Smooth muscle cell (in vitro differentiated cells): Measurements from ENCODE around the gene TMEM209. TPM values are rescaled to one million over a fixed set of nuclear protein-coding genes. Genes with fewer than 3 reads are reported as not detected.
"Not testable (repeated sequence)": the region's sequence is repeated elsewhere in the genome, so short reads cannot be mapped to it uniquely, and the experiment has no call there.

Source experiments
- DNase-seq: peaks from one replicate; lab custom pipeline; 2025; ENCODE audit not compliant: unreplicated experiment; lab: John Stamatoyannopoulos, UW
- H2AFZ ChIP-seq: fragments of 200-600 bp; sonication (generic); 2 replicates; pipeline ENCODE4 v1.6.0; 2016; ENCODE audit warnings: antibody characterized with exemption, low read depth, mild to moderate bottlenecking
- H3F3A ChIP-seq: fragments of 200-600 bp; sonication (generic); 2 replicates; pipeline ENCODE4 v1.6.0; 2017; ENCODE audit warnings: antibody characterized with exemption, low read depth
- H3K27ac ChIP-seq: fragments of 200-600 bp; sonication (generic); 2 replicates; pipeline ENCODE4 v1.5.1; 2016; ENCODE audit warnings: low read depth, mild to moderate bottlenecking
- H3K27me3 ChIP-seq: fragments of 200-600 bp; sonication (generic); 2 replicates; pipeline ENCODE4 v1.6.1; 2016; ENCODE audit warnings: low read depth, mild to moderate bottlenecking
- H3K36me3 ChIP-seq: fragments of 200-600 bp; sonication (generic); 2 replicates; pipeline ENCODE4 v1.5.1; 2016; ENCODE audit warnings: low read depth
- H3K4me1 ChIP-seq: fragments of 200-600 bp; sonication (generic); 2 replicates; pipeline ENCODE4 v1.5.1; 2016; ENCODE audit warnings: low read depth
- H3K4me2 ChIP-seq: fragments of 200-600 bp; sonication (generic); 2 replicates; pipeline ENCODE4 v1.6.0; 2016; ENCODE audit warnings: mild to moderate bottlenecking
- H3K4me3 ChIP-seq: fragments of 200-600 bp; sonication (generic); 2 replicates; pipeline ENCODE4 v1.5.1; 2016; ENCODE audit warnings: mild to moderate bottlenecking
- H3K79me2 ChIP-seq: fragments of 200-600 bp; sonication (generic); 2 replicates; pipeline ENCODE4 v1.6.0; 2016; ENCODE audit warnings: low read depth, mild to moderate bottlenecking
- H3K9ac ChIP-seq: fragments of 200-600 bp; sonication (generic); 2 replicates; pipeline ENCODE4 v1.6.0; 2016; ENCODE audit warnings: low read depth
- H3K9me3 ChIP-seq: fragments of 200-600 bp; sonication (generic); replicated peaks from 2 replicates; pipeline ENCODE4 v1.5.1; 2016; ENCODE audit warnings: low read depth
- H4K20me1 ChIP-seq: fragments of 200-600 bp; sonication (generic); 2 replicates; pipeline ENCODE4 v1.6.0; 2016; ENCODE audit warnings: low read depth
- CTCF ChIP-seq: fragments of 200-600 bp; sonication (generic); IDR thresholded peaks from 2 replicates; pipeline ENCODE4 v1.5.1; 2017; ENCODE audit warnings: borderline replicate concordance, mild to moderate bottlenecking, antibody characterized with exemption; ENCODE audit not compliant: insufficient read depth, poor library complexity, severe bottlenecking
- WGBS: methylation state at CpG from one replicate; pipeline ENCODE4 v1.1.7; 2016; ENCODE audit warnings: low lambda C conversion rate; 5-methylcytosine and 5-hydroxymethylcytosine counted together
- polyA plus RNA-seq: library from polyadenylated mRNA; unstranded; fragments of >200 nt; fragmentation: Nextera tagmentation; extraction: Ambion mirVana; gene quantifications from 2 replicates; pipeline ENCODE4 v1.2.1, GENCODE V29; 2016
- total RNA-seq: library from RNA; depleted of rRNA; stranded (reverse); fragments of >200 nt; gene quantifications from 2 replicates; pipeline ENCODE4 v1.2.3, GENCODE V29; 2014

TMEM209 gene
- total and polyA plus RNA-seq, 2 experiments from 2014 or later = 15.1 to 20.3 TPM

GRCh38 chr7:130147710-130148325 is 57.4 kb downstream of the TMEM209 start:
- H3K9me3 ChIP-seq = no peaks in the 10 kb centered on the region
- H3K9ac ChIP-seq = no peak overlapping the region
- no peak overlapping the region for H2AFZ ChIP-seq
- no peaks in the 10 kb centered on the region for H4K20me1 ChIP-seq
- H3K27me3 ChIP-seq = no peaks in the 10 kb centered on the region
- no peak overlapping the region for H3K4me2 ChIP-seq
- H3K36me3 ChIP-seq = no peaks in the 10 kb centered on the region
- H3F3A ChIP-seq = no peaks in the 10 kb centered on the region
- no peak overlapping the region for H3K4me3 ChIP-seq
- TF ChIP-seq CTCF = no peak
- no peak for DNase-seq
- H3K27ac ChIP-seq = no peak overlapping the region
- no peaks in the 10 kb centered on the region for H3K79me2 ChIP-seq
- no peaks in the 10 kb centered on the region for H3K4me1 ChIP-seq
- WGBS = 97% methylated on average over 14 of the region's 14 CpGs

GRCh38 chr7:130146693-130147405 is 58.4 kb downstream of the TMEM209 start:
- no peaks in the 10 kb centered on the region for H3F3A ChIP-seq
- H3K27me3 ChIP-seq = no peaks in the 10 kb centered on the region
- H3K9me3 ChIP-seq = no peaks in the 10 kb centered on the region
- no peak overlapping the region for H3K9ac ChIP-seq
- H3K4me2 ChIP-seq = no peak overlapping the region
- H2AFZ ChIP-seq = no peak overlapping the region
- H3K4me3 ChIP-seq = no peak overlapping the region
- H3K79me2 ChIP-seq = no peaks in the 10 kb centered on the region
- TF ChIP-seq CTCF = no peak
- H4K20me1 ChIP-seq = no peaks in the 10 kb centered on the region
- 88% methylated on average over 9 of the region's 9 CpGs for WGBS
- DNase-seq = no peak
- H3K27ac ChIP-seq = no peak overlapping the region
- peaks cover 7% of the 10 kb centered on the region for H3K4me1 ChIP-seq
- H3K36me3 ChIP-seq = no peaks in the 10 kb centered on the region

GRCh38 chr7:130146142-130146541 is 59.1 kb downstream of the TMEM209 start:
- 97% methylated on average over 4 of the region's 5 CpGs for WGBS
- DNase-seq, H2AFZ ChIP-seq, H3K4me3 ChIP-seq, H3K9me3 ChIP-seq, H3K79me2 ChIP-seq, H3K27ac ChIP-seq, H3K4me2 ChIP-seq, H3K36me3 ChIP-seq, H4K20me1 ChIP-seq, H3F3A ChIP-seq, H3K27me3 ChIP-seq, H3K9ac ChIP-seq: not testable (repeated sequence)
- H3K4me1 ChIP-seq = peaks cover 14% of the 10 kb centered on the region

GRCh38 chr7:130145424-130146100 is 59.6 kb downstream of the TMEM209 start:
- Histone ChIP-seq H4K20me1 (no peaks in the 10 kb centered on the region), H3K9me3 (no peaks in the 10 kb centered on the region), H2AFZ (no peak overlapping the region), H3K4me2 (no peak overlapping the region), H3K79me2 (no peaks in the 10 kb centered on the region), H3K27ac (no peak overlapping the region), H3K4me1 (peaks cover 18% of the 10 kb centered on the region), H3K27me3 (no peaks in the 10 kb centered on the region), H3F3A (no peaks in the 10 kb centered on the region), H3K36me3 (no peaks in the 10 kb centered on the region), H3K4me3 (no peak overlapping the region), H3K9ac (no peak overlapping the region)
- 92% methylated on average over 14 of the region's 14 CpGs for WGBS
- DNase-seq = no peak
- TF ChIP-seq CTCF = no peak
